ACC112 (cell line): ENCODE data around the gene SYT13.
"Not testable (repeated sequence)": the region's sequence is repeated elsewhere in the genome, so short reads cannot be mapped to it uniquely, and the experiment has no call there.

Source experiments
- H2AFZ ChIP-seq: fragments of 200-600 bp; sonication (generic); one replicate; pipeline ENCODE4 v1.6.0; 2017; ENCODE audit warnings: antibody characterized with exemption, low read length; ENCODE audit not compliant: unreplicated experiment
- H3K27ac ChIP-seq: fragments of 200-600 bp; sonication (generic); 2 replicates; pipeline ENCODE4 v1.5.1; 2014; ENCODE audit warnings: low read depth, mild to moderate bottlenecking, antibody characterized with exemption, low read length, moderate library complexity
- H3K27me3 ChIP-seq: fragments of 200-600 bp; sonication (generic); 2 replicates; pipeline ENCODE4 v1.6.1; 2014; ENCODE audit warnings: mild to moderate bottlenecking, antibody characterized with exemption, low read length, moderate library complexity, mixed read lengths; ENCODE audit not compliant: insufficient read depth
- H3K36me3 ChIP-seq: fragments of 200-600 bp; sonication (generic); 2 replicates; pipeline ENCODE4 v1.6.1; 2016; ENCODE audit warnings: mild to moderate bottlenecking, antibody characterized with exemption, low read length, moderate library complexity, mixed read lengths; ENCODE audit not compliant: insufficient read depth
- H3K4me1 ChIP-seq: fragments of 200-600 bp; sonication (generic); one replicate; pipeline ENCODE4 v1.6.1; 2016; ENCODE audit warnings: low read length, mixed read lengths; ENCODE audit not compliant: insufficient read depth, unreplicated experiment, control insufficient read depth
- H3K4me3 ChIP-seq: fragments of 200-600 bp; sonication (generic); 2 replicates; pipeline ENCODE4 v1.5.1; 2014; ENCODE audit warnings: mild to moderate bottlenecking, low read depth, low read length
- H3K79me2 ChIP-seq: fragments of 200-600 bp; sonication (generic); one replicate; pipeline ENCODE4 v1.6.0; 2016; ENCODE audit warnings: low read length; ENCODE audit not compliant: control insufficient read depth, unreplicated experiment, insufficient read depth

SYT13 gene

DNA sequence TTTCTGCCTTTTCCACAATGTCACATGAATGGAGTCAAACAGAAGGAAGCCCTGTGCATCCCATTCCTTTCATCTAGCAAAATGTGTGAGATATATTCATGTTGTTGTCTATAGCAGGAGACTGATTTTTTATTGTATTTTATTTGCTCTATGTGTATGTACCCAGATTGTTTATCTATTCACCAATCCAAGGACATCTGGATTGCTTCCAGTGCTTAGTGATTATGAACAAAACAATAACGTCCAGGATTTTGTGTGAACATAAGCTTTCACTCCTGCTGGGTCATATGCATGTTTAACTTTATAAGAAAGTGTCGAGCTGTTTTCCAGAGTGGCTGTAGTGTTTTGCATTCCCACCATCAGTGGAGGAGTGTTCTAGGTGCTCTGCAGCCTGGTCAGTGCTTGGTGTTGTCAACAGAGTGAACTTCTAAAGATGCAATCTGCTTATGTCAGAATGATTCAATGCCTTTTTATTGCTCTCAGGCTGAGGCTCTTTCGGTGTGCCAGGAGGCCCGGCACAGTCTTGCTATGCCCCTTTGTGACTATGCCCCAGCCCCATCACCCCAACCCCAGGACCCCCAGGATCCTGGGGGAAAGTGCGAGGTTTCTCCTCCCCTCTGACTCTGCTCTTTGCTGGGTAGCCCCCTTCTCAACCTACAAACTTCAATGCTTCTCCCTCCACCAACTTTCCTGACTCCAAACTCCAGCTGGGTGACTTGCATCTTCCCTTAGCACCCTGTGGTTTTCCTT, 19.9 kb upstream of the SYT13 start:
- Histone ChIP-seq H2AFZ (no peak overlapping the region), H3K4me1 (no peaks in the 10 kb centered on the region), H3K79me2 (no peaks in the 10 kb centered on the region), H3K4me3 (no peak overlapping the region), H3K27ac (no peak overlapping the region), H3K36me3 (no peaks in the 10 kb centered on the region), H3K27me3 (peaks cover 71% of the 10 kb centered on the region)

DNA sequence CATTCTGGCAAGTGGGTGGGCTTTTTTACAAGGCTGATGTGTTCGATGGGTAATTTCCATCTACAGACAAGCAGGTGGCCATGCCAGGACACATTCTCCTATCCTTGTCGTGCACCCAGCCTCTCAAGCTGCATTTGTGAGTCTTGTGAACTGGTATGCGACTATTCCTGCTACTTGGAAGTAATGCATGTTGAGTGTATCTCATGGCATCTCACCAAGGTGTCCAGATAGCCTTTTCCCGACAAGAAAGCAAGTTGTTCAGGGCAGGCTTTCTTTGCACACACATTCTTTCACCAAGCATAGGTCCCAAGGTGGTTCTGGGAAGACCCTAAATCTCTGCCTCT, 18.8 kb upstream of the SYT13 start:
- Histone ChIP-seq H3K4me1 (no peaks in the 10 kb centered on the region), H3K27me3 (peaks cover 62% of the 10 kb centered on the region), H3K27ac (no peak overlapping the region), H2AFZ (no peak overlapping the region), H3K4me3 (no peak overlapping the region), H3K79me2 (no peaks in the 10 kb centered on the region), H3K36me3 (no peaks in the 10 kb centered on the region)

DNA sequence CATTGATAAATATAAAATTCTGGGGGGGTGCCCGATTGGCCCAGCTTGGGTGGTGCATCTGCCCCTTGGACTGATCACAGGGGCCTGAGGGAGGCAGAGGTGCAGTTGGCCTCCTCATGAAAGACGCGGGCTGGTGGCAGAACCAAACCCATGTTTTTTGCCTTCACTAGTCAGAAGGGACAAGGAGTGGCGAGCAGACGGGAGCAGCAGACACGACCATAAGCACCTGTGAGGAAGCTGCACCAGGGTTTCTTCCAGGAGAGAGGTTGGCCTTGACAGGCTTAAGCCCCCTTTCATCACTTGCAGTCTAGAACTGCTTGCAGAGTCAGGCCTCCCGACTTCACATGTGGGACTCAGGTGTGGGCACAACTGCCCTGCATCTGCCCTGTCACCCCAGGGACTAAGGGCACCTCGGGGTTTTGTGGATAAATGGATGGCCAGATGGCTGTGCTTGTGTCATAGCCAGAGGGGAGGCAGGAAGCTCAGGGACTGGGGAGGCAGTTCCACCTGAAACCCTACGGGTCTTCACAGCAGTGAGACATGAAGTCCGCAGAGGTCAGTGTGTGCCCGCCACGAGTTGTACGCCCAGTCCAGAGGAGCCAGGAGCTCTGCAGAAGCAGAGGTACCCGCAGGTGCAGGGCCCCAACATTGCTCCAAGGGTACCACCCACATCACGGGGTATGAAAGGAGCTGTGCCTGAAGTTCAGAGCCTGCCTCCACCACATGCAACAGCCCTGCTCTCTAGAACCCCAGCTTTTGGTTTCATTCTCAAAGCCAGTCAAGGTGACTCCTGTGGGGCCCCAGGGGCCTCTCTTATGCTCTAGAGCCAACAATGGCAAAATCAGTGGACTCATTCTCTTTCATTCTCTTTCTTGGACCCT, 18.2 kb upstream of the SYT13 start:
- Histone ChIP-seq H3K27ac (no peak overlapping the region), H3K79me2 (no peaks in the 10 kb centered on the region), H2AFZ (no peak overlapping the region), H3K4me3 (no peak overlapping the region), H3K36me3 (no peaks in the 10 kb centered on the region), H3K4me1 (no peaks in the 10 kb centered on the region), H3K27me3 (peaks cover 62% of the 10 kb centered on the region)

DNA sequence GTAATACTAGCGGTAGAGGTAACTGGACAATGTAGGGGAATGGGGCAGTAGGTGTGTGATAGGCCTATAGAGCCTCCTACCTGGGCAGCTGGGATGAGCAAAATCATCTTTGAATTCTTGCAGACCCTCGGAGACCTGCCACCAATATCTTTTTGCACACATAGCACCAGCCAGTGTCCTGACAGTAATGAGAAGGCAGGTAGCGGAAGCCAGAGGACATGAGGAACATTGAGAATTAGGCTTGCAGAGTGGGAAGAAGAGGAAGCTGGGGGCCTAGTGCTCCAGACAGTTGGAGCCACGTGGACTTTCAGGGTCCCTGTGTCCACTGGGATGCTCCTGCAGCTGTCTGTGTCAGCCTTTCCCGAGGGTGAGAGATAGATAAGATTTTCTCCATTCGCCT, 17.2 kb upstream of the SYT13 start:
- Histone ChIP-seq H2AFZ (no peak overlapping the region), H3K79me2 (no peaks in the 10 kb centered on the region), H3K27me3 (peaks cover 54% of the 10 kb centered on the region), H3K36me3 (no peaks in the 10 kb centered on the region), H3K27ac (no peak overlapping the region), H3K4me3 (no peak overlapping the region), H3K4me1 (no peaks in the 10 kb centered on the region)

DNA sequence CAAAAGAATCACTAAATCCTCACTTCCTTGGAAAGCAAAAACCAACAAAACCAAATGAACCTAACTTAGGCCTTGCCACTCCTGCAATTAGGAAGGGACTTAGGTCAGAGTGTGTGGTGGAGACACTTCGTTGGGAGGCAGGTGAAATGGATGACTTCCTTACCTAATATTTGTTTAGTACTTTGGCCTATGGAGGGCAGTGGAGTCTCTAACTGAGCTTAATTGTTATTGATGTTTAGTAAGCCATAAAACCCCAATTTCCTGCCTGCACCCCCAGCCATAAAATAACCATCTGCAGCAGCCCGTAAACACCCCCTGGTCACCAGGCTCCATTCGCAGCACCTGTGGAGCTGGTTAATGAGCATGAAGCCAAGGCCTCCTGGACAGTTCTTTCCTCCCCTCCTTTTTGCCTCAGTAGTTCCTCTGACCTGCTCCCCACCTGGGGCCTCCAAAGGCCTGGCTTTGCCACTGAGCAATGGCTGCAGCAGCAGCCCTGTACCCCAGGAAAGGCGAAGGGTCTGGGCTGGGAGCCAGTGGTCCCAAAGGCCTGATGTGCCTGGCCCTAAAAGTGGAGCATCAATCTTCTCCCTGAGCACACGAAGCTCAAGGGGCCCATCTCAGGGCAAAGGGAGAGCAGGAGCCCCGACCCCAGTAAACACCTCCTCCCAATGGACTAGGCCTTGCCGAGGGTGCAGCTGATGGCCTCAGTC, 15.6 kb upstream of the SYT13 start:
- H3K4me3 ChIP-seq = no peak overlapping the region

DNA sequence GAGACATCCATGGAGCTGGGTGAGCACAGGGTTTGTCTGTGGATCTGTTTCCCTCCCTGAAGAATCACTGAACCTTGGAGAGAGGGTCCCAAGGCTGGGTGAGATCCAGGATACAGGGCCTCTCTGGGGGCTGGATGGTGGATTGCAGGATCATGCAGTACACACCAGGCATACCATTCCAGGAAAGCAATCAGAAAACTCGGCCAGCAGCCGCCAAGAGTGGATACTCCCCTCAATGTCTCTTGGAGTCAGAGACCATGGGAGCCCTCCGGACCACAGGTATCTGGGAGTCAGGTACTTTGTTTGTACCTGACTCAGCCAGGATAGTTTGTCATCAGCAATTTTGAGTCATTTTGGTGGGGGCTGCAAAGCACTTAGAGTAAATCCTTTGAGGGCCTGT, 14.6 kb upstream of the SYT13 start:
- H2AFZ ChIP-seq = no peak overlapping the region
- H3K4me3 ChIP-seq = no peak overlapping the region
- no peaks in the 10 kb centered on the region for H3K4me1 ChIP-seq
- H3K27ac ChIP-seq = no peak overlapping the region
- H3K27me3 ChIP-seq = peaks cover 39% of the 10 kb centered on the region
- no peaks in the 10 kb centered on the region for H3K79me2 ChIP-seq
- no peaks in the 10 kb centered on the region for H3K36me3 ChIP-seq

More for the DNA sequence above, 15.6 kb upstream of the SYT13 start:
- Histone ChIP-seq H3K4me1 (no peaks in the 10 kb centered on the region), H2AFZ (no peak overlapping the region), H3K27me3 (peaks cover 48% of the 10 kb centered on the region), H3K27ac (no peak overlapping the region), H3K36me3 (no peaks in the 10 kb centered on the region), H3K79me2 (no peaks in the 10 kb centered on the region)

DNA sequence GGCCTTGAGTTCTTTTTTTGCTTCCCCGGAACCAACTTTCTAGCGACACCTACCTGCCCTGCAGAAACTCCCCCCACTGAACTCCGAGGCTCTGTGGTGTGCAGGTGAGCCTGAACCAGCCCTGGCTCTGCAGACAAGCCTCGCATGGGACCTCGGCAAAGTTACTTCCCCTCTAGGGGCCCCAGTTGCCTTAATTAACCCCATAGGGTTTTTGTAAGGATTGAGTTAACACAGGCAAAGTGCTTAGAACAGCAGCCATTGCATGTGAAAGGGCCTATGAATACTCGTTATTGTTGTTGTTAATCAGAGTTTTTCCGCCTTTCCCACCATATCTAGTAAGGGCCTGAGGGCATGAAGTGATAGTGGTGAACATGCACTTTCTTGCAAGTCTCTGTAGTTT, 12.6 kb upstream of the SYT13 start:
- no peak overlapping the region for H3K4me3 ChIP-seq
- no peak overlapping the region for H3K27ac ChIP-seq
- peaks cover 19% of the 10 kb centered on the region for H3K27me3 ChIP-seq
- no peaks in the 10 kb centered on the region for H3K36me3 ChIP-seq
- no peak overlapping the region for H2AFZ ChIP-seq
- no peaks in the 10 kb centered on the region for H3K79me2 ChIP-seq
- H3K4me1 ChIP-seq = no peaks in the 10 kb centered on the region

DNA sequence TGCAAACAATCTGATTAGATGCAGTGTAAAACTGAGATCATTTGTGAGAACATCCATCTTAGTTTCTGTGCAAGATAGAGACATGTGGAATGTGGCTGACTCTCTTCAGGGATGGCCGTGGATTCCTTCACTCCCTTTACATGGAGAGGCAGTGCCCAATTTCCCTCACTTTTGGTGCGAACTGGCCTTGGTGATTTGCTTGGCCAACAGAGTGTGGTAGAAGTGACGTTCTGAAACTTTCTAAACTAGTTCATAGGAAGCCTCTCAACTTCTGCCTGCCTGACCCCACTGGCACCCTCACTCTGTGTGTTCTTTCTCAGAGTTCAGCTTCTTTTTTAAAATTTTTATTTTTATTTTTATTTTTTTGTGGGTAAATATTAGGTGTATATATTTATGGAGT, 9.9 kb upstream of the SYT13 start:
- Histone ChIP-seq H3K36me3 (no peaks in the 10 kb centered on the region), H3K79me2 (no peaks in the 10 kb centered on the region), H3K27me3 (peaks cover 14% of the 10 kb centered on the region), H2AFZ (no peak overlapping the region), H3K4me3 (no peak overlapping the region), H3K27ac (no peak overlapping the region), H3K4me1 (no peaks in the 10 kb centered on the region)

DNA sequence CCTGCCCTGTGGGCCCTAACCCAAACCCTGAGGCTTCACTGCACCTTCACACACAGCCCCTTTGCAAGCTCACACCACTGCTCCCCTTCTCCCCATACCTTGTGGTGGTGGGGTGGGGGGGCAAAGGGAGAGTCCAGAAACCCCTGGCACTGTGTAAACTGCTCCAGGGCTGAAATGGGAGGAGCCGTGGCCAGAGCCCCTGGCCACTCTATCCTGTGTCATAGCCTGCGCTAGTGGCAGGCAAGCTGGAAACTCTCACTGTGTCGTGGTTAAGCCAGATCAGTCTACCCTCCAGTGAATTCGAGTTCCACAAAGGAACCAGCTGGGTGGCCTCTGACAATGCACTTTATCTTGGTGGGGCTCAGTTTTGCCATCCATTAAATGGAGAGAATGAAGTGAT, 8.4 kb upstream of the SYT13 start:
- H3K79me2 ChIP-seq = no peaks in the 10 kb centered on the region
- H3K36me3 ChIP-seq = no peaks in the 10 kb centered on the region
- no peak overlapping the region for H3K27ac ChIP-seq
- H3K27me3 ChIP-seq = peaks cover 19% of the 10 kb centered on the region
- no peak overlapping the region for H2AFZ ChIP-seq
- no peak overlapping the region for H3K4me3 ChIP-seq
- peaks cover 5% of the 10 kb centered on the region for H3K4me1 ChIP-seq

DNA sequence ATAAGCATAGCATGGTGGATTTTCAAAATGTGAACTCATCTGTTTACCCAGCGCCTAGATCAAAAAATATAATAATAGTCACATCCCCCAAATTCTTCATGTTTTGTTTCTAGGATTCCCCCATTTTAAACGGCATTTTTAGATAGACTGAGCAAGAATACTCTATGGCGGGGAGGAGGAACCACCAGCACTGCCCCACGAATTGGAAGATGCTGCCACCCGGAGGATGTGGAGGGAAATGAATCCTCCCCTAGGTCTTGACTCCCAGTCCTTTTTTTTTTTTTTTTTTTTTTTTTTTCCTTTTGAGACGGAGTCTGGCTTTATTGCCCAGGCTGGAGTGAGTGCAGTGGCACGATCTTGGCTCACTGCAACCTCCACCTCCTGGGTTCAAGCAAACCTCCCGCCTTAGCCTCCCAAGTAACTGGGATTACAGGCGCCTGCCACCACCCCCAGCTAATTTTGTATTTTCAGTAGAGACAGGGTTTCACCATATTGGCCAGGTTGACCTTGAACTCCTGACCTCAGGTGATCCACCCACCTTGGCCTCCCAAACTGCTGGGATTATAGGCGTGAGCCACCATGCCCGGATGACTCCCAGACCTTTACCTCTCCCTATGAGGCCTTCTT, 7.5 kb upstream of the SYT13 start:
- not testable (repeated sequence) for H3K36me3 ChIP-seq, H3K4me3 ChIP-seq, H3K79me2 ChIP-seq, H3K27ac ChIP-seq, H2AFZ ChIP-seq, H3K4me1 ChIP-seq
- peaks cover 21% of the 10 kb centered on the region for H3K27me3 ChIP-seq
